HEK293 (cell line): ENCODE data around the gene LONRF2.

Source experiments
- CTCF ChIP-seq: fragments of 450-650 bp; formaldehyde crosslinking; IDR thresholded peaks from 2 replicates; pipeline ENCODE4 v1.5.1; 2016; ENCODE audit warnings: missing biosample characterization, missing genetic modification characterization
- OVOL3 ChIP-seq: fragments of 450-650 bp; formaldehyde crosslinking; IDR thresholded peaks from 2 replicates; pipeline ENCODE4 v1.5.1; 2016; ENCODE audit warnings: missing biosample characterization, missing genetic modification characterization
- SP3 ChIP-seq: fragments of 450-650 bp; formaldehyde crosslinking; IDR thresholded peaks from 2 replicates; pipeline ENCODE4 v1.5.1; 2016; ENCODE audit warnings: missing biosample characterization, missing genetic modification characterization
- ZEB2 ChIP-seq: fragments of 450-650 bp; formaldehyde crosslinking; IDR thresholded peaks from 2 replicates; pipeline ENCODE4 v1.5.1; 2016; ENCODE audit warnings: missing biosample characterization, missing genetic modification characterization
- ZNF23 ChIP-seq: fragments of 450-650 bp; formaldehyde crosslinking; IDR thresholded peaks from 2 replicates; pipeline ENCODE4 v1.5.1; 2016; ENCODE audit warnings: missing biosample characterization, missing genetic modification characterization, borderline replicate concordance
- ZNF571 ChIP-seq: fragments of 450-650 bp; formaldehyde crosslinking; IDR thresholded peaks from 2 replicates; pipeline ENCODE4 v1.5.0; 2017; ENCODE audit warnings: missing biosample characterization, missing genetic modification characterization
- ZNF707 ChIP-seq: fragments of 450-650 bp; formaldehyde crosslinking; IDR thresholded peaks from 2 replicates; pipeline ENCODE4 v1.5.1; 2016; ENCODE audit warnings: missing biosample characterization, missing genetic modification characterization
- ZNF776 ChIP-seq: fragments of 450-650 bp; formaldehyde crosslinking; IDR thresholded peaks from 2 replicates; pipeline ENCODE4 v1.5.0; 2017; ENCODE audit warnings: missing biosample characterization, missing genetic modification characterization, borderline replicate concordance

GRCh38 chr2:100252811-100253698, 69.2 kb downstream of the LONRF2 start:
- TF ChIP-seq ZNF776, result no peak
- TF ChIP-seq ZNF571, result no peak
- TF ChIP-seq ZNF23 (tag by site-specific recombination), result no peak
- no peak for TF ChIP-seq ZNF707 (tag by site-specific recombination)
- TF ChIP-seq CTCF (tag by site-specific recombination), result no peak
- no peak for TF ChIP-seq SP3 (tag by site-specific recombination)
- TF ChIP-seq ZEB2 (tag by site-specific recombination), result no peak
- TF ChIP-seq OVOL3 (tag by site-specific recombination), result no peak
